ENCODE data around the gene NCS1.
A peak's percentile ranks its signal among the peaks of the same experiment; 100 is the strongest.

NCS1 gene

GRCh38 chr9:130266236-130267098 lies 94.3 kb downstream of the NCS1 start:
- no peak for TF ChIP-seq CTCF (IDR thresholded peaks at IDR 0.05; ENCODE audit: unreplicated experiment in 3 of 3)
- no peaks in the 10 kb centered on the region for H3K9me3 Mint-ChIP-seq
- H3K27me3 Mint-ChIP-seq (ENCODE audit: low read depth) = peaks cover 95% of the 10 kb centered on the region
- no peaks in the 10 kb centered on the region for H3K36me3 Mint-ChIP-seq (ENCODE audit: low read depth)
- H3K27ac Mint-ChIP-seq = no peak overlapping the region
- peak overlapping the region; percentile 71 to 81 (median 76) for H3K4me3 Mint-ChIP-seq
- peaks cover 19% of the 10 kb centered on the region for H3K4me1 Mint-ChIP-seq

GRCh38 chr9:130267930-130268329 lies 95.7 kb downstream of the NCS1 start:
- H3K27me3 Mint-ChIP-seq (ENCODE audit: low read depth) = peaks cover 92% of the 10 kb centered on the region
- H3K4me3 Mint-ChIP-seq = no peak overlapping the region
- no peak for TF ChIP-seq CTCF (IDR thresholded peaks at IDR 0.05; ENCODE audit: unreplicated experiment in 3 of 3)
- H3K9me3 Mint-ChIP-seq = no peaks in the 10 kb centered on the region
- H3K4me1 Mint-ChIP-seq = peaks cover 17% of the 10 kb centered on the region
- no peak overlapping the region for H3K27ac Mint-ChIP-seq
- no peaks in the 10 kb centered on the region for H3K36me3 Mint-ChIP-seq (ENCODE audit: low read depth)

GRCh38 chr9:130268521-130269211 lies 96.5 kb downstream of the NCS1 start:
- Mint-ChIP-seq H3K36me3 (ENCODE audit: low read depth) (no peaks in the 10 kb centered on the region), H3K27ac (no peak overlapping the region), H3K4me1 (peaks cover 11% of the 10 kb centered on the region), H3K27me3 (ENCODE audit: low read depth) (peaks cover 89% of the 10 kb centered on the region), H3K9me3 (no peaks in the 10 kb centered on the region), H3K4me3 (no peak overlapping the region)
- no peak for TF ChIP-seq CTCF (IDR thresholded peaks at IDR 0.05; ENCODE audit: unreplicated experiment in 3 of 3)

GRCh38 chr9:130271473-130271872 lies 99.3 kb downstream of the NCS1 start:
- H3K4me1 Mint-ChIP-seq = peaks cover 7% of the 10 kb centered on the region
- no peaks in the 10 kb centered on the region for H3K36me3 Mint-ChIP-seq (ENCODE audit: low read depth)
- no peak for TF ChIP-seq CTCF (IDR thresholded peaks at IDR 0.05; ENCODE audit: unreplicated experiment in 3 of 3)
- H3K27ac Mint-ChIP-seq = no peak overlapping the region
- H3K27me3 Mint-ChIP-seq (ENCODE audit: low read depth) = peaks cover 69% of the 10 kb centered on the region
- no peak overlapping the region for H3K4me3 Mint-ChIP-seq
- H3K9me3 Mint-ChIP-seq = no peaks in the 10 kb centered on the region

GRCh38 chr9:130275156-130275555 lies 103.0 kb downstream of the NCS1 start:
- TF ChIP-seq CTCF (IDR thresholded peaks at IDR 0.05; ENCODE audit: unreplicated experiment in 3 of 3) = no peak
- H3K27ac Mint-ChIP-seq = no peak overlapping the region
- H3K4me3 Mint-ChIP-seq = no peak overlapping the region
- H3K4me1 Mint-ChIP-seq = no peaks in the 10 kb centered on the region
- no peaks in the 10 kb centered on the region for H3K9me3 Mint-ChIP-seq
- peaks cover 45% of the 10 kb centered on the region for H3K27me3 Mint-ChIP-seq (ENCODE audit: low read depth)
- no peaks in the 10 kb centered on the region for H3K36me3 Mint-ChIP-seq (ENCODE audit: low read depth)
